ACC112 (cell line): ENCODE data around the gene HSP90AA1.
"Not testable (repeated sequence)": the region's sequence is repeated elsewhere in the genome, so short reads cannot be mapped to it uniquely, and the experiment has no call there.

ENCODE experiments used
- H2AFZ ChIP-seq: fragments of 200-600 bp; sonication (generic); one replicate; pipeline ENCODE4 v1.6.0; 2017; ENCODE audit warnings: antibody characterized with exemption, low read length; ENCODE audit not compliant: unreplicated experiment
- H3K27ac ChIP-seq: fragments of 200-600 bp; sonication (generic); 2 replicates; pipeline ENCODE4 v1.5.1; 2014; ENCODE audit warnings: low read depth, mild to moderate bottlenecking, antibody characterized with exemption, low read length, moderate library complexity
- H3K27me3 ChIP-seq: fragments of 200-600 bp; sonication (generic); 2 replicates; pipeline ENCODE4 v1.6.1; 2014; ENCODE audit warnings: mild to moderate bottlenecking, antibody characterized with exemption, low read length, moderate library complexity, mixed read lengths; ENCODE audit not compliant: insufficient read depth
- H3K36me3 ChIP-seq: fragments of 200-600 bp; sonication (generic); 2 replicates; pipeline ENCODE4 v1.6.1; 2016; ENCODE audit warnings: mild to moderate bottlenecking, antibody characterized with exemption, low read length, moderate library complexity, mixed read lengths; ENCODE audit not compliant: insufficient read depth
- H3K4me1 ChIP-seq: fragments of 200-600 bp; sonication (generic); one replicate; pipeline ENCODE4 v1.6.1; 2016; ENCODE audit warnings: low read length, mixed read lengths; ENCODE audit not compliant: insufficient read depth, unreplicated experiment, control insufficient read depth
- H3K4me3 ChIP-seq: fragments of 200-600 bp; sonication (generic); 2 replicates; pipeline ENCODE4 v1.5.1; 2014; ENCODE audit warnings: mild to moderate bottlenecking, low read depth, low read length
- H3K79me2 ChIP-seq: fragments of 200-600 bp; sonication (generic); one replicate; pipeline ENCODE4 v1.6.0; 2016; ENCODE audit warnings: low read length; ENCODE audit not compliant: control insufficient read depth, unreplicated experiment, insufficient read depth

Gene HSP90AA1

GRCh38 chr14:102092806-102093205, 6.0 kb upstream of the HSP90AA1 start:
- H2AFZ ChIP-seq = no peak overlapping the region
- H3K36me3 ChIP-seq = no peaks in the 10 kb centered on the region
- H3K27me3 ChIP-seq = no peaks in the 10 kb centered on the region
- H3K79me2 ChIP-seq = no peaks in the 10 kb centered on the region
- peaks cover 21% of the 10 kb centered on the region for H3K4me1 ChIP-seq
- H3K4me3 ChIP-seq = no peak overlapping the region
- no peak overlapping the region for H3K27ac ChIP-seq

- no peak overlapping the region for H3K27ac ChIP-seq
- peaks cover 5% of the 10 kb centered on the region; the same call in 1 of the 2 replicates for H3K36me3 ChIP-seq
- no peaks in the 10 kb centered on the region for H3K27me3 ChIP-seq
- peaks cover 14% of the 10 kb centered on the region for H3K4me1 ChIP-seq
- peaks cover 12% of the 10 kb centered on the region for H3K79me2 ChIP-seq
- no peak overlapping the region for H2AFZ ChIP-seq
- no peak overlapping the region for H3K4me3 ChIP-seq
These were observed 3.9 kb upstream of the HSP90AA1 start for GRCh38 chr14:102090713-102091112.

GRCh38 chr14:102089621-102090343, 2.9 kb upstream of the HSP90AA1 start:
- Histone ChIP-seq H3K27me3 (no peaks in the 10 kb centered on the region), H2AFZ (no peak overlapping the region), H3K4me3 (no peak overlapping the region), H3K4me1 (peaks cover 10% of the 10 kb centered on the region), H3K36me3 (peaks cover 14% of the 10 kb centered on the region), H3K27ac (no peak overlapping the region), H3K79me2 (peaks cover 21% of the 10 kb centered on the region)

- peak overlapping the region; percentile 86; the same call in 1 of the 2 replicates for H3K27ac ChIP-seq
- peaks cover 36% of the 10 kb centered on the region for H3K79me2 ChIP-seq
- peak overlapping the region; percentile 98 for H3K4me3 ChIP-seq
- H2AFZ ChIP-seq = peak overlapping the region; percentile 11
- H3K27me3 ChIP-seq = no peaks in the 10 kb centered on the region
- peaks cover 26% of the 10 kb centered on the region for H3K4me1 ChIP-seq
- peaks cover 28% of the 10 kb centered on the region for H3K36me3 ChIP-seq
These were observed 1.4 kb upstream of the HSP90AA1 start for GRCh38 chr14:102088012-102088792.

- Histone ChIP-seq H3K79me2 (peaks cover 41% of the 10 kb centered on the region), H3K4me3 (peak overlapping the region; percentile 98), H2AFZ (peak overlapping the region; percentile 96), H3K36me3 (peaks cover 33% of the 10 kb centered on the region), H3K27ac (peak overlapping the region; percentile 86), H3K27me3 (no peaks in the 10 kb centered on the region), H3K4me1 (peaks cover 31% of the 10 kb centered on the region)
These were observed 843 bp upstream of the HSP90AA1 start for GRCh38 chr14:102087762-102088011.

- Histone ChIP-seq H3K79me2 (peaks cover 51% of the 10 kb centered on the region), H3K27ac (peak overlapping the region; percentile 75), H3K4me1 (peaks cover 39% of the 10 kb centered on the region)
These were observed 204 bp downstream of the HSP90AA1 start for GRCh38 chr14:102086709-102086971.

GRCh38 chr14:102085948-102086708, 716 bp downstream of the HSP90AA1 start:
- Histone ChIP-seq H3K79me2 (peaks cover 52% of the 10 kb centered on the region), H3K36me3 (peaks cover 48% of the 10 kb centered on the region), H2AFZ (no peak overlapping the region)

More at GRCh38 chr14:102086709-102086971, 204 bp downstream of the HSP90AA1 start:
- peak overlapping the region; percentile 98 for H3K4me3 ChIP-seq
- H3K36me3 ChIP-seq = peaks cover 43% of the 10 kb centered on the region
- H3K27me3 ChIP-seq = no peaks in the 10 kb centered on the region
- H2AFZ ChIP-seq = no peak overlapping the region

GRCh38 chr14:102085488-102085887, 1.4 kb downstream of the HSP90AA1 start:
- peaks cover 39% of the 10 kb centered on the region for H3K4me1 ChIP-seq
- H3K36me3 ChIP-seq = peaks cover 55% of the 10 kb centered on the region
- peaks cover 52% of the 10 kb centered on the region for H3K79me2 ChIP-seq
- H3K4me3 ChIP-seq = peak overlapping the region; percentile 98
- H2AFZ ChIP-seq = no peak overlapping the region
- no peak overlapping the region for H3K27ac ChIP-seq
- no peaks in the 10 kb centered on the region for H3K27me3 ChIP-seq

More at GRCh38 chr14:102085948-102086708, 716 bp downstream of the HSP90AA1 start:
- peak overlapping the region; percentile 75 for H3K27ac ChIP-seq
- peak overlapping the region; percentile 98 for H3K4me3 ChIP-seq
- H3K27me3 ChIP-seq = no peaks in the 10 kb centered on the region
- H3K4me1 ChIP-seq = peaks cover 39% of the 10 kb centered on the region

- H3K27ac ChIP-seq = no peak overlapping the region
- H3K36me3 ChIP-seq = peaks cover 60% of the 10 kb centered on the region
- H2AFZ ChIP-seq = no peak overlapping the region
- peaks cover 39% of the 10 kb centered on the region for H3K4me1 ChIP-seq
- peaks cover 52% of the 10 kb centered on the region for H3K79me2 ChIP-seq
- H3K27me3 ChIP-seq = no peaks in the 10 kb centered on the region
- peak overlapping the region; percentile 98 for H3K4me3 ChIP-seq
These were observed 1.9 kb downstream of the HSP90AA1 start for GRCh38 chr14:102084931-102085330.

GRCh38 chr14:102084522-102084921, 2.3 kb downstream of the HSP90AA1 start:
- not testable (repeated sequence) for H3K27ac ChIP-seq, H3K27me3 ChIP-seq, H2AFZ ChIP-seq
- peaks cover 39% of the 10 kb centered on the region for H3K4me1 ChIP-seq
- H3K36me3 ChIP-seq = peaks cover 65% of the 10 kb centered on the region
- H3K4me3 ChIP-seq = peak overlapping the region; percentile 98
- peaks cover 52% of the 10 kb centered on the region for H3K79me2 ChIP-seq
